IPS-18c (cell line): ENCODE measurements around the gene STMN1.

Experiments used
- H3K4me3 ChIP-seq: 2 replicates; pipeline ENCODE4 v1.7.0; 2013; ENCODE audit warnings: low read depth, mild to moderate bottlenecking, low read length, moderate library complexity; ENCODE audit not compliant: insufficient read depth
- H3K9me3 ChIP-seq: one replicate; pipeline ENCODE4 v1.6.1; 2013; ENCODE audit warnings: mild to moderate bottlenecking, low read length, moderate library complexity; ENCODE audit not compliant: control insufficient read depth, insufficient read depth

STMN1 gene

GRCh38 chr1:25862785-25863485, 43.3 kb downstream of the STMN1 start:
- Histone ChIP-seq H3K9me3 (no peaks in the 10 kb centered on the region), H3K4me3 (no peak overlapping the region)

- no peak overlapping the region for H3K4me3 ChIP-seq
- no peaks in the 10 kb centered on the region for H3K9me3 ChIP-seq
Observed at GRCh38 chr1:25861316-25862286, 44.6 kb downstream of the STMN1 start.

- Histone ChIP-seq H3K9me3 (no peaks in the 10 kb centered on the region), H3K4me3 (peak within 1 kb of the TSS; percentile 98)
Observed at GRCh38 chr1:25858906-25859789, 47.1 kb downstream of the STMN1 start, which contains the start of gene AUNIP. TSS of gene AUNIP (minus strand) at chr1:25859457. CDS start at chr1:25859357, 100 bp downstream.

- peak overlapping the region; percentile 98 for H3K4me3 ChIP-seq
- H3K9me3 ChIP-seq, result no peaks in the 10 kb centered on the region
Observed at GRCh38 chr1:25858494-25858893, 47.7 kb downstream of the STMN1 start.

GRCh38 chr1:25856856-25857255, 49.4 kb downstream of the STMN1 start:
- no peak overlapping the region for H3K4me3 ChIP-seq

GRCh38 chr1:25854554-25854953, 51.7 kb downstream of the STMN1 start:
- no peak overlapping the region for H3K4me3 ChIP-seq

More at GRCh38 chr1:25856856-25857255, 49.4 kb downstream of the STMN1 start:
- H3K9me3 ChIP-seq, result no peaks in the 10 kb centered on the region

More at GRCh38 chr1:25854554-25854953, 51.7 kb downstream of the STMN1 start:
- H3K9me3 ChIP-seq, result no peaks in the 10 kb centered on the region
